Memory B cell (primary cell): ENCODE data around the gene PRR5.

Source experiments
- ATAC-seq: fragments of 150-1000 bp; cut with Tn5 transposase; 2 replicates; pipeline ENCODE4 v1.10.0; 2021; ENCODE audit warnings: low read depth, mild to moderate bottlenecking, moderate library complexity
- DNase-seq, 2 donors: peaks; one replicate each; pipeline ENCODE4 v3.0.0; 2022; ENCODE audit warnings: low spot score in 2 of 2
- H3K27ac Mint-ChIP-seq: one replicate; pipeline ENCODE4 v1.8.0; 2022; ENCODE audit warnings: mild to moderate bottlenecking, moderate library complexity, mixed read lengths
- H3K27me3 Mint-ChIP-seq: one replicate; pipeline ENCODE4 v1.8.0; 2022; ENCODE audit warnings: mixed read lengths
- H3K36me3 Mint-ChIP-seq: one replicate; pipeline ENCODE4 v1.8.0; 2022; ENCODE audit warnings: mild to moderate bottlenecking, mixed read lengths
- H3K4me1 Mint-ChIP-seq: one replicate; pipeline ENCODE4 v1.8.0; 2022; ENCODE audit warnings: mixed read lengths
- H3K4me3 Mint-ChIP-seq: one replicate; pipeline ENCODE4 v1.8.0; 2022; ENCODE audit warnings: mild to moderate bottlenecking, moderate library complexity, mixed read lengths
- H3K9me3 Mint-ChIP-seq: one replicate; pipeline ENCODE4 v1.8.0; 2022; ENCODE audit warnings: mixed read lengths

PRR5 gene

GRCh38 chr22:44693756-44694155 lies 8.2 kb upstream of the PRR5 start:
- DNase-seq: no peak
- Mint-ChIP-seq H3K4me1 (peaks cover 3% of the 10 kb centered on the region), H3K27me3 (peaks cover 8% of the 10 kb centered on the region), H3K36me3 (no peaks in the 10 kb centered on the region), H3K9me3 (no peaks in the 10 kb centered on the region), H3K4me3 (no peak overlapping the region), H3K27ac (no peak overlapping the region)
- ATAC-seq: no peak

GRCh38 chr22:44697423-44698141 lies 4.4 kb upstream of the PRR5 start:
- H3K4me1 Mint-ChIP-seq: no peaks in the 10 kb centered on the region
- ATAC-seq (peak; percentile 31), DNase-seq (peak; percentile 90 to 93)
- H3K36me3 Mint-ChIP-seq: no peaks in the 10 kb centered on the region
- no peak overlapping the region for H3K4me3 Mint-ChIP-seq
- no peak overlapping the region for H3K27ac Mint-ChIP-seq
- no peaks in the 10 kb centered on the region for H3K9me3 Mint-ChIP-seq
- no peaks in the 10 kb centered on the region for H3K27me3 Mint-ChIP-seq

GRCh38 chr22:44698531-44699421 lies 3.2 kb upstream of the PRR5 start:
- no peak for ATAC-seq

GRCh38 chr22:44700456-44700855 lies 1.5 kb upstream of the PRR5 start:
- Mint-ChIP-seq H3K4me3 (no peak overlapping the region), H3K27ac (no peak overlapping the region)
- no peak for ATAC-seq

More at GRCh38 chr22:44698531-44699421, 3.2 kb upstream of the PRR5 start:
- Mint-ChIP-seq H3K36me3 (no peaks in the 10 kb centered on the region), H3K27ac (no peak overlapping the region), H3K9me3 (no peaks in the 10 kb centered on the region), H3K4me3 (no peak overlapping the region), H3K4me1 (peaks cover 3% of the 10 kb centered on the region), H3K27me3 (no peaks in the 10 kb centered on the region)
- DNase-seq: no peak

GRCh38 chr22:44701187-44701790 lies 715 bp upstream of the PRR5 start:
- Mint-ChIP-seq H3K9me3 (no peaks in the 10 kb centered on the region), H3K27me3 (no peaks in the 10 kb centered on the region), H3K4me3 (peak overlapping the region; percentile 67), H3K27ac (peak overlapping the region; percentile 78), H3K36me3 (peaks cover 6% of the 10 kb centered on the region), H3K4me1 (peaks cover 8% of the 10 kb centered on the region)
- no peak for DNase-seq
- ATAC-seq: no peak

More at GRCh38 chr22:44700456-44700855, 1.5 kb upstream of the PRR5 start:
- Mint-ChIP-seq H3K27me3 (no peaks in the 10 kb centered on the region), H3K36me3 (peaks cover 3% of the 10 kb centered on the region), H3K4me1 (peaks cover 6% of the 10 kb centered on the region), H3K9me3 (no peaks in the 10 kb centered on the region)
- no peak for DNase-seq

GRCh38 chr22:44702479-44703198 lies 635 bp downstream of the PRR5 start:
- Mint-ChIP-seq H3K27ac (no peak overlapping the region), H3K4me3 (peak overlapping the region; percentile 72), H3K27me3 (no peaks in the 10 kb centered on the region), H3K9me3 (no peaks in the 10 kb centered on the region), H3K36me3 (peaks cover 6% of the 10 kb centered on the region), H3K4me1 (peaks cover 8% of the 10 kb centered on the region)
- DNase-seq (no peak), ATAC-seq (peak; percentile 8)

GRCh38 chr22:44703255-44703870 lies 1.4 kb downstream of the PRR5 start:
- Mint-ChIP-seq H3K9me3 (no peaks in the 10 kb centered on the region), H3K36me3 (peaks cover 6% of the 10 kb centered on the region), H3K4me1 (peaks cover 12% of the 10 kb centered on the region), H3K4me3 (peak overlapping the region; percentile 72), H3K27me3 (no peaks in the 10 kb centered on the region), H3K27ac (no peak overlapping the region)
- ATAC-seq: no peak
- no peak for DNase-seq

- Mint-ChIP-seq H3K4me3 (peak overlapping the region; percentile 34), H3K4me1 (peaks cover 16% of the 10 kb centered on the region), H3K36me3 (peaks cover 6% of the 10 kb centered on the region), H3K9me3 (no peaks in the 10 kb centered on the region), H3K27ac (no peak overlapping the region), H3K27me3 (no peaks in the 10 kb centered on the region)
- ATAC-seq: no peak
- no peak for DNase-seq
These were observed 2.4 kb downstream of the PRR5 start for GRCh38 chr22:44704159-44705021.

GRCh38 chr22:44705022-44705297 lies 3.0 kb downstream of the PRR5 start:
- Mint-ChIP-seq H3K27ac (no peak overlapping the region), H3K4me3 (no peak overlapping the region), H3K4me1 (peaks cover 16% of the 10 kb centered on the region)

GRCh38 chr22:44706488-44706887 lies 4.5 kb downstream of the PRR5 start:
- peaks cover 27% of the 10 kb centered on the region for H3K4me1 Mint-ChIP-seq
- no peaks in the 10 kb centered on the region for H3K27me3 Mint-ChIP-seq
- H3K36me3 Mint-ChIP-seq: peaks cover 6% of the 10 kb centered on the region
- H3K9me3 Mint-ChIP-seq: no peaks in the 10 kb centered on the region
- no peak for DNase-seq
- no peak overlapping the region for H3K4me3 Mint-ChIP-seq
- H3K27ac Mint-ChIP-seq: no peak overlapping the region
- ATAC-seq: no peak

More at GRCh38 chr22:44705022-44705297, 3.0 kb downstream of the PRR5 start:
- H3K27me3 Mint-ChIP-seq: no peaks in the 10 kb centered on the region
- ATAC-seq (no peak), DNase-seq (no peak)
- no peaks in the 10 kb centered on the region for H3K9me3 Mint-ChIP-seq
- peaks cover 6% of the 10 kb centered on the region for H3K36me3 Mint-ChIP-seq

- no peaks in the 10 kb centered on the region for H3K27me3 Mint-ChIP-seq
- peaks cover 6% of the 10 kb centered on the region for H3K36me3 Mint-ChIP-seq
- DNase-seq (no peak), ATAC-seq (no peak)
- H3K4me1 Mint-ChIP-seq: peaks cover 29% of the 10 kb centered on the region
- no peak overlapping the region for H3K27ac Mint-ChIP-seq
- H3K9me3 Mint-ChIP-seq: no peaks in the 10 kb centered on the region
- no peak overlapping the region for H3K4me3 Mint-ChIP-seq
These were observed 5.2 kb downstream of the PRR5 start for GRCh38 chr22:44707178-44707577.

GRCh38 chr22:44707752-44708151 lies 5.7 kb downstream of the PRR5 start:
- Mint-ChIP-seq H3K27me3 (no peaks in the 10 kb centered on the region), H3K4me3 (no peak overlapping the region), H3K36me3 (peaks cover 6% of the 10 kb centered on the region), H3K9me3 (no peaks in the 10 kb centered on the region), H3K27ac (no peak overlapping the region), H3K4me1 (peaks cover 31% of the 10 kb centered on the region)
- DNase-seq: no peak
- ATAC-seq: no peak
